Cerebellar cortex (tissue), 1 donor: ENCODE data around the gene KIAA1614.

Experiments used
- DNase-seq: peaks from one replicate; pipeline ENCODE4 v3.0.0-alpha.2; 2015; ENCODE audit warnings: low spot score

The KIAA1614 gene

DNA sequence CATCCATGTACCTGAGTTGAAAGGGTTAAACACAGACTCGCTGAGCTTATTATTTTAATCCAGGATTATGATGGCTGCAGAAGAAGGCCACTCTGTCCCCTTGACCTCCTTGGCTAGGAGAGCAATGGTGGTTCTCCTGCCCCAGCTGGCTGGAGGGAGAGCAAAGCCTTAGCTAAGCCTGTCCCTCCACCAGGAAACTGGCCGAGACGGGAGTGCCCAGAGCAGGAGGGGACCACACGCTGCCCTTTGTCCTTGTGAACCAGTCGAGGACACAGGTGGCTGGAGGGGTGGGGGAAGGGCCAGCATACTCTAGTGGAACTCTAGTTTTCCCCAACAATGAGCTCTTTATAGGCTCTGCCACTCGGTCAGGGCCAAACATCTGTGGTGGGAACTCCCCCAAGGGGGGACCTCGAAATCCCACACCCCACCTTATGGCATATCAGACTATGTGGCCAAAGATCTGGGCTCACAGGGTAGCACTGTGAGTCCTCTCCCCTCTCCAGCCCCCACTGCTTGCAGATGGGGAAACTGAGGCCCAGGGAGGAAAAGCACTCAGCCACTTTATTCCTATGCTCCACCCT lies 12.9 kb downstream of the KIAA1614 start:
- DNase-seq, result no peak

GRCh38 chr1:180926164-180926981 lies 13.7 kb downstream of the KIAA1614 start:
- peak; percentile 86 for DNase-seq

DNA sequence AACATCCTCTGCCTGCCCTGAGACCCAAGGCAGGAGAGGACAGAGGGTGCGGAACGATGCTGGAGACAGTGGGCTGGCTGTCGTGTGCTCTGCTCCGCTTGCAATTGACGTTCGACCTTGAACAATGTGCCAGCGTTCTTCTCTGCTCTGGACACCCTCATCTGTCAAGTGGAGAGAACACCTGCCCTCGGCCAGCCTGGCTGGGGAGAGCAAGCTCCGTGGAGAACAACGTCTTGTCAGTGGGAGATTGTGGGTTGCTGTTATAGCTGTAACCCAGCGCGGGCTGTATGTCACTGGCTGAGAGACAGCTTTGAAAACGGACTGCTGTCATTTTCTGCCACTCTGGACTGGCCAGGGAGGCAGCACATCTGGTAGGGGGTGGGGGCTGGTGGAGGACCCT lies 14.7 kb downstream of the KIAA1614 start:
- peak; percentile 35 for DNase-seq

DNA sequence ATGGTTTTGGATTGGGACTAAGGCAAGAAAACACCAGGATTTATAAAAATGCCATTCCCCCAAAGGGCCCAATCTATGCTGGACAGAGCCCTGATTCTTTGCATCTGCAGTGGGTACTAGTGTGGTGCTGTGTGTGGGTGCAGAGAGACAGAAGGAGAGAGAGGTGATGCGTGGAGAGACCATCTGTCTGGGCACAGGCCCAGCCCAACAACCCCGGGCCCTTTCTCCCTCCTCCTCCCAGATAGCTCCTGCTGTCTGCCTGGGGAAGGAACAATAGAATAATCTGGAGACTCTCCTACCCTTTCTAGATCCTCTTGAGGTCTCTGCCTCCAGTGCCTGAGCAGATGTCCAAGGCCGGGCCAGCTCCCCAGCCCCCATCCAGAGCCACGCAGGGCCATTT lies 15.1 kb downstream of the KIAA1614 start:
- DNase-seq, result peak; percentile 92

GRCh38 chr1:180928331-180929230 lies 15.9 kb downstream of the KIAA1614 start:
- no peak for DNase-seq

DNA sequence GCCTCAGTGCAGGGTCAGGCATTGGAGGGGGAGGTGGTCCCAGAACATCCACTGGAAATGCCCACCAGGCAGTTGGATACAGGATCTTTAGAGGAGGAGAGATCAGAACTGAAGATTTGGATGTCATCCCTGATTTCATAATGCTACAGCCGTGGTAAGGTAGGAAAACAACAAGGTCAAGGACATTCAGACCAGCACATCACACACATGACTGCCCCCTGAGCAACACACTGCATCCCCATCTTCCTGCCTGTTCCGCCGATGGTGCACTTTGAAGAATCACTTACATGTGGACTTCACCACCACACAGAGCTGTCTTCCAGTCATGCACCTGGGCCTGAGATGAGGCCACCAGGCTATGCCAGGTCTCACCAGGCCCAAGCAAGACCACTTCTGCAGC lies 16.7 kb downstream of the KIAA1614 start:
- DNase-seq, result no peak

GRCh38 chr1:180930687-180931086 lies 18.0 kb downstream of the KIAA1614 start:
- DNase-seq, result peak; percentile 39

GRCh38 chr1:180931529-180931928 lies 18.8 kb downstream of the KIAA1614 start:
- no peak for DNase-seq

GRCh38 chr1:180932378-180932777 lies 19.7 kb downstream of the KIAA1614 start:
- DNase-seq, result peak; percentile 40

- DNase-seq, result no peak
Observed at GRCh38 chr1:180933141-180933540, 20.4 kb downstream of the KIAA1614 start.

- DNase-seq, result no peak
Observed at GRCh38 chr1:180934563-180934962, 21.9 kb downstream of the KIAA1614 start.

DNA sequence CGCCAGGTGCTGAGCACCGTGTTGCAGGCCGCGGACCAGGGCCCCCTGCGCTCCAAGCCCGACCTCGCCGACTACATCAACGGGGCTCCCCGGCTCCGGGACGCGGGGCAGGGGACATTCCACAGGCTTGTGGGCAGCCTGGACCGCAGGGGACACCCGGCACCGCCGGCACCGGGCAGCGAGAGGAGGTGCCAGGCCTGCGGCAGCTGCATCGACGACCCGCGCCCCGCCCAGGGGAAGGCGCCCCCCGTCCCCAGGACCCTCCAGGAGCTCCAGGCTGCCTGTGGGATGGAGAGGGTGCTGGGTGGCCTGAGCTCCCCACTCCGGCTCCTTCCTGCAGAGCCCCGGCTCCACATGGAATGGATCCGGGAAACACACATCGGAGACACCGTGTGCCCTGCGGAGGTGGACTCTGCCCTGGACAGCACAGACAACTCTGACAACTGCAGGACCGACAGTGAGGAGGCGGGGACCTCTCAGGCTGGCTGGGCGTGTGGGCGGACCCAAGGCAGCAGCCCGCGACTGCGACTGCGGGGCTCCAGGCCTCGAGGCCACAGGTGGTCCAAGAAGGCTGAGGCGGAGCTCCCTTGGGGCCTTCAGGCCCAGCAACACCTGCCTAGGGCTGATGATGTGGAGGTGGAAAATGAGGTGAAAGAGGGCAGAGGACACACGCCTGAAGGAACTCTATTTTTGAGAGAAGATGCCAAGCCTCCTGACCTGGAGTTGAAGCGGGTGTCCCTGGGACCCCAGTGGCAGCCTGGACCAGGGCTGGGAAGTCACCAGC lies 22.8 kb downstream of the KIAA1614 start:
- DNase-seq, result no peak

GRCh38 chr1:180936110-180937011 lies 23.7 kb downstream of the KIAA1614 start:
- DNase-seq, result peak; percentile 44

DNA sequence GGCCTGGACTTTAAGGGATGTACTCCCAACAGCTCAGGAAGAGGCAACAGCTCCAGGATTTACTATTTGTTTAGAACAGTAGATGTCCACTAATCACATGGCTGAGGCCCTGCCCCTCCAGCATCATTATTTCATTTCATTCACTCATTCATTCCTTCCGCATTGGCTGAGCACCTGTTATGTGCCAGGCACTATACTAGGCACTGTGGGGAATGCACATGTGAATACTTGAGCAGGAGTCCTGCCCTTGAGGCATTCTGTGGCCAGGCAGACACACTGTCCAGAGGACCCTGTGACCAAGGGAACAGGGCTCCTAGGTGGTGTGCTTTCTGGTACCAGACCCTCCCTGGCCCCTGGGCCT lies 24.3 kb downstream of the KIAA1614 start:
- DNase-seq, result no peak

GRCh38 chr1:180937624-180938225 lies 25.0 kb downstream of the KIAA1614 start:
- no peak for DNase-seq

- peak; percentile 84 for DNase-seq
Observed at GRCh38 chr1:180939073-180939710, 26.5 kb downstream of the KIAA1614 start.

- no peak for DNase-seq
Observed at GRCh38 chr1:180939711-180940103, 27.0 kb downstream of the KIAA1614 start.

GRCh38 chr1:180940445-180940844 lies 27.7 kb downstream of the KIAA1614 start:
- no peak for DNase-seq

DNA sequence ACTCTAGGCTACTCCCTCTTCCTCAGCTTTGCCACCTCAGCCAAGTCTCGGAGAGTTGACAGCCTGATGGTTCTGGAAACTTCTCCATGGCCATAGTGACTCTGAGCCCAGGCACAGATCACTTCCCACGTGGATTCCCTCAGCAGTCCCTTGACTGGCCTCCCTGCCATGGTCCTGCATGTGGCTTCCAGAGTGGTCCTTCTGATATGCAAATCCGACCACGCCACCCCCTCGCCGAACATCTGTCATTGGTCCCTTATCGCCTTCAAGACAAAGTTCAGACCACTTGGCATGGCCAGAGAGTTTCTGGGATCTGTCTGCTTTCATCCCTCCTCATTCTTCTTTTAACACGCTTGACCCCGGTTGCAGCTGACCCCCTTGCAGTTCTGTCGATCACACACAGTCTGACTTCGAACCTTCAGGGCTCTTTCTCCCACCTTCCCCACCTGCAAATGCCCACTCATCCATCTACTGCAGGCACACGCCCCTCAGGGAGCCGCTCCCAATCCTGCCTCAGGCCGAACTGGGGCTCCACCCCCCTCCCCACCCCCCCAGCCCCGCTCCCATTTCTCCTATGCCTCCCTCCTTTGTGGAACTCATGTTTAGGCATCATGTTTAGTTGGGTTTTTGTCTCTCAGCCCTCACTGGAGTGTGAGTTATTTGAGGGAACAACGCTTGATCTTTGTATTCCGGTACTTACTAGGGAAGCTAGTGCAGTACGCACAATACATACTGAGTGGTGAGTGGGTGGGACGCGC lies 29.0 kb downstream of the KIAA1614 start:
- DNase-seq, result no peak
